HepG2 (cell line): ENCODE results near the gene C10orf90.

Source experiments
- ATF3 ChIP-seq: sonication (generic); formaldehyde crosslinking; IDR thresholded peaks from 2 replicates; pipeline ENCODE4 v1.4.0; 2020; ENCODE audit warnings: missing genetic modification reagents
- BHLHE40 ChIP-seq: IDR thresholded peaks from 2 replicates; pipeline ENCODE4 v1.6.1; 2011; ENCODE audit warnings: low read length, improper control_type of control experiment
- CTCF ChIP-seq: sonication (generic); formaldehyde crosslinking; IDR thresholded peaks from 2 replicates; pipeline ENCODE4 v1.5.0; 2020; ENCODE audit warnings: mild to moderate bottlenecking, missing genetic modification reagents, moderate library complexity
- FOXM1 ChIP-seq: sonication (generic); formaldehyde crosslinking; IDR thresholded peaks from 2 replicates; pipeline ENCODE4 v1.5.0; 2020; ENCODE audit warnings: missing genetic modification reagents
- GTF2F1 ChIP-seq: fragments of 150-350 bp; IDR thresholded peaks from 2 replicates; pipeline ENCODE4 v1.6.1; 2014; ENCODE audit warnings: low read length
- HMG20B ChIP-seq: conservative IDR thresholded peaks from 2 replicates; pipeline ENCODE4 v1.6.1; 2016; ENCODE audit warnings: missing genetic modification reagents, missing compliant biosample characterization
- NFRKB ChIP-seq: fragments of 450-650 bp; IDR thresholded peaks from 2 replicates; pipeline ENCODE4 v1.6.1; 2017
- NR3C1 ChIP-seq: sonication (generic); formaldehyde crosslinking; IDR thresholded peaks from 2 replicates; pipeline ENCODE4 v1.4.0; 2020; ENCODE audit warnings: missing genetic modification reagents
- STAG1 ChIP-seq: sonication (generic); formaldehyde crosslinking; IDR thresholded peaks from 2 replicates; pipeline ENCODE4 v1.4.0; 2020; ENCODE audit warnings: missing genetic modification reagents
- STAT6 ChIP-seq: sonication (generic); formaldehyde crosslinking; IDR thresholded peaks from 2 replicates; pipeline ENCODE4 v1.4.0; 2020; ENCODE audit warnings: missing genetic modification reagents, mild to moderate bottlenecking, borderline replicate concordance
- TBL1XR1 ChIP-seq: fragments of 150-350 bp; IDR thresholded peaks from 2 replicates; pipeline ENCODE4 v1.6.1; 2014; ENCODE audit warnings: borderline replicate concordance, low read length; ENCODE audit not compliant: partially characterized antibody
- TMF1 ChIP-seq: sonication (generic); formaldehyde crosslinking; IDR thresholded peaks from 2 replicates; pipeline ENCODE4 v1.8.1; 2022; ENCODE audit warnings: low read depth, missing genetic modification reagents
- ZBTB33 ChIP-seq: sonication (generic); formaldehyde crosslinking; IDR thresholded peaks from 2 replicates; pipeline ENCODE4 v1.4.0; 2020; ENCODE audit warnings: missing genetic modification reagents
- TF ChIP-seq, protein P1 (sequence below): sonication (generic); formaldehyde crosslinking; IDR thresholded peaks from 2 replicates; pipeline ENCODE4 v1.4.0; 2020; ENCODE audit warnings: mild to moderate bottlenecking, missing genetic modification reagents

- TF ChIP-seq, protein P1, sequence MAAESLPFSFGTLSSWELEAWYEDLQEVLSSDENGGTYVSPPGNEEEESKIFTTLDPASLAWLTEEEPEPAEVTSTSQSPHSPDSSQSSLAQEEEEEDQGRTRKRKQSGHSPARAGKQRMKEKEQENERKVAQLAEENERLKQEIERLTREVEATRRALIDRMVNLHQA (CRISPR knock-in tag), result no peak
- TF ChIP-seq NR3C1 (CRISPR knock-in tag) (no peak), NFRKB (no peak), STAT6 (CRISPR knock-in tag) (no peak), CTCF (CRISPR knock-in tag) (no peak), STAG1 (no peak), TBL1XR1 (no peak), BHLHE40 (no peak), GTF2F1 (no peak), HMG20B (CRISPR knock-in tag) (no peak), TMF1 (no peak), FOXM1 (CRISPR knock-in tag) (no peak), ATF3 (CRISPR knock-in tag) (no peak), ZBTB33 (CRISPR knock-in tag) (no peak)
These were observed 246.6 kb downstream of the C10orf90 start for GRCh38 chr10:126423732-126424491.
